Fibroblast of lung (primary cell): ENCODE data around the gene TMEM266.

Experiments used
- EZH2 ChIP-seq: IDR thresholded peaks from 2 replicates; pipeline ENCODE4 v1.5.1; 2012; ENCODE audit warnings: low read length, control low read depth, mild to moderate bottlenecking; ENCODE audit errors: missing control alignments
- TF ChIP-seq, protein P1 (sequence below), 2 donors: IDR thresholded peaks in 1 of 2; conservative IDR thresholded peaks in 1 of 2; 1 replicate in 1 of 2; 2 replicates in 1 of 2; pipeline ENCODE4 v1.5.1; 2011 to 2012; ENCODE audit warnings: low read length in 2 of 2, control low read depth in 1 of 2, inconsistent platforms in 1 of 2, low read depth in 1 of 2, mild to moderate bottlenecking in 1 of 2

- TF ChIP-seq, protein P1, sequence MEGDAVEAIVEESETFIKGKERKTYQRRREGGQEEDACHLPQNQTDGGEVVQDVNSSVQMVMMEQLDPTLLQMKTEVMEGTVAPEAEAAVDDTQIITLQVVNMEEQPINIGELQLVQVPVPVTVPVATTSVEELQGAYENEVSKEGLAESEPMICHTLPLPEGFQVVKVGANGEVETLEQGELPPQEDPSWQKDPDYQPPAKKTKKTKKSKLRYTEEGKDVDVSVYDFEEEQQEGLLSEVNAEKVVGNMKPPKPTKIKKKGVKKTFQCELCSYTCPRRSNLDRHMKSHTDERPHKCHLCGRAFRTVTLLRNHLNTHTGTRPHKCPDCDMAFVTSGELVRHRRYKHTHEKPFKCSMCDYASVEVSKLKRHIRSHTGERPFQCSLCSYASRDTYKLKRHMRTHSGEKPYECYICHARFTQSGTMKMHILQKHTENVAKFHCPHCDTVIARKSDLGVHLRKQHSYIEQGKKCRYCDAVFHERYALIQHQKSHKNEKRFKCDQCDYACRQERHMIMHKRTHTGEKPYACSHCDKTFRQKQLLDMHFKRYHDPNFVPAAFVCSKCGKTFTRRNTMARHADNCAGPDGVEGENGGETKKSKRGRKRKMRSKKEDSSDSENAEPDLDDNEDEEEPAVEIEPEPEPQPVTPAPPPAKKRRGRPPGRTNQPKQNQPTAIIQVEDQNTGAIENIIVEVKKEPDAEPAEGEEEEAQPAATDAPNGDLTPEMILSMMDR (conservative IDR thresholded peaks at IDR 0.05 in 1 of 2, IDR thresholded peaks at IDR 0.05 in 1 of 2; ENCODE audit: low read depth in 1 of 2, low read length in 2 of 2), result no peak
- TF ChIP-seq EZH2, result no peak
Observed at GRCh38 chr15:76181705-76182107, 121.9 kb downstream of the TMEM266 start.
